ENCODE measurements around the gene CUL1. TPM values are rescaled to one million over a fixed set of nuclear protein-coding genes. Genes with fewer than 3 reads are reported as not detected.

The CUL1 gene
- total RNA-seq, 4 donors from 2014 or later = 80.6 to 83.7 (median 82.8) TPM

DNA sequence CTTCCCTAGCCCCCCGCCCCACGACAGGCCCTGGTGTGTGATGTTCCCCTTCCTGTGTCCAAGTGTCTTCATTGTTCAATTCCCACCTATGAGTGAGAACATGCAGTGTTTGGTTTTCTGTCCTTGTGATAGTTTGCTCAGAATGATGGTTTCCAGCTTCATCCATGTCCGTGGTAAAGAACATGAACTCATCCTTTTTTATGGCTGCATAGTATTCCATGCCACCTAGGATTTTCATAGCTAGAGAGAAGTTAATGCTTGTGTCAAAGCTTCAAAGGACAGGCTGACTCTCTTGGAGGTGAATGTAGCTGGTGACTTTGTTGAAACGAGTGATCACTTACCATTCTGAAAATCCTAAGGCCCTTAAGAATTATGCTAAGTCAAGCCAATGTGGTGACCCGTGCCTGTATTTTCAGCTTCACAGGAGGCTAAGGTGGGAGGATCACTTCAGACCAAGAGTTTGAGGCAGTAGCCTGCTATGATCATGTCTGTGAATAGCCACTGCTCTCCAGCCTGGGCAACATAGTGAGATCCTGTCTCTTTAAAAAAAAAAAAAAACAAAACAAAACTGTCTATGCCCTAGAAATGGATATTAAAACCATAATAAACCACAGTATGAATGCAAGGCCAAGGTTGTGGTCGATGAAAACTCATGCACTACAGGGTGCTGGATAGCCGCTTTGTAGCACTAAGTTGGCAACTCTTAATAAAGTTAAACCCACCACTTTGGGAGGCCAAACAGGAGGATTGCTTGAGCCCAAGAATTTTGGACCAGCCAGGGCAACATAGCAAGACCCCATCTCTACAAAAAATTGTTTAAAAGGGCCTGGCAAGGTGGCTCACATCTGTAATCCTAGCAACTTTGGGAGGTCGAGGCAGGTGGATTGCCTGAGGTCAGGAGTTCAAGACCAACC lies 52.0 kb downstream of the CUL1 start:
- H3K27ac ChIP-seq = no peak overlapping the region
- H3K27me3 ChIP-seq = no peaks in the 10 kb centered on the region
- H3K9me3 ChIP-seq = no peaks in the 10 kb centered on the region
- WGBS, 2 donors (ENCODE audit: low coverage in 1 of 2) = 81 to 98% methylated on average over 4 to 7 of the region's 8 CpGs
- no peak for ATAC-seq
- peaks cover 0 to 10% (median 0%) of the 10 kb centered on the region in 3 donors for H3K4me1 ChIP-seq
- H3K4me3 ChIP-seq = no peak overlapping the region
- H3K36me3 ChIP-seq = peaks cover 0 to 19% of the 10 kb centered on the region in 2 donors
- TF ChIP-seq, protein P1, sequence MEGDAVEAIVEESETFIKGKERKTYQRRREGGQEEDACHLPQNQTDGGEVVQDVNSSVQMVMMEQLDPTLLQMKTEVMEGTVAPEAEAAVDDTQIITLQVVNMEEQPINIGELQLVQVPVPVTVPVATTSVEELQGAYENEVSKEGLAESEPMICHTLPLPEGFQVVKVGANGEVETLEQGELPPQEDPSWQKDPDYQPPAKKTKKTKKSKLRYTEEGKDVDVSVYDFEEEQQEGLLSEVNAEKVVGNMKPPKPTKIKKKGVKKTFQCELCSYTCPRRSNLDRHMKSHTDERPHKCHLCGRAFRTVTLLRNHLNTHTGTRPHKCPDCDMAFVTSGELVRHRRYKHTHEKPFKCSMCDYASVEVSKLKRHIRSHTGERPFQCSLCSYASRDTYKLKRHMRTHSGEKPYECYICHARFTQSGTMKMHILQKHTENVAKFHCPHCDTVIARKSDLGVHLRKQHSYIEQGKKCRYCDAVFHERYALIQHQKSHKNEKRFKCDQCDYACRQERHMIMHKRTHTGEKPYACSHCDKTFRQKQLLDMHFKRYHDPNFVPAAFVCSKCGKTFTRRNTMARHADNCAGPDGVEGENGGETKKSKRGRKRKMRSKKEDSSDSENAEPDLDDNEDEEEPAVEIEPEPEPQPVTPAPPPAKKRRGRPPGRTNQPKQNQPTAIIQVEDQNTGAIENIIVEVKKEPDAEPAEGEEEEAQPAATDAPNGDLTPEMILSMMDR (IDR thresholded peaks at IDR 0.05) = no peak
- TF ChIP-seq POLR2A (IDR thresholded peaks at IDR 0.05) = no peak
- no peak for TF ChIP-seq EP300 (IDR thresholded peaks at IDR 0.05)

DNA sequence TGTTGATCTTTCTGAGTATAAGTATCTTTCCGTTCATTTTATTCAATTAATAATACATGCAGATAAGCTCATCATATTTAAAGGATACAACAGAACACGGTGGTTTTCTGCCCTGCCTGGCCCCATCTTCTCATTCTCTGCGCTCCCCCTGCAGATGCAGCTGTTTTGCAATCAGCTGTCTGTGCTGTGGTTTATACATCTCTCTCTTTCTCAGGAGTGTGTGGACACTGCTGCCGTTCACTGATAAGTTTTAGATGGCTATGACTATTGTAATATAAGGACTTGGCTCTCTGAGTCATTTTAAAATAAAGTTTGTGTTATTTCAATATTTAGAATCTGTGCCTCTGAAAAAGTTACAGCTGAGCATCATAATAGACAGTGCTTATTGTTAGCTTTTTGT lies 54.5 kb downstream of the CUL1 start:
- Histone ChIP-seq H3K4me3 (no peak overlapping the region), H3K27me3 (no peaks in the 10 kb centered on the region), H3K4me1 (peaks cover 0 to 10% (median 0%) of the 10 kb centered on the region in 3 donors), H3K27ac (no peak overlapping the region), H3K9me3 (no peaks in the 10 kb centered on the region), H3K36me3 (peaks cover 0 to 27% of the 10 kb centered on the region in 2 donors)
- TF ChIP-seq EP300 (IDR thresholded peaks at IDR 0.05) (no peak), POLR2A (IDR thresholded peaks at IDR 0.05) (no peak), POLR2AphosphoS5 (IDR thresholded peaks at IDR 0.05) (no peak)
- TF ChIP-seq, protein P1 (IDR thresholded peaks at IDR 0.05) = no peak
- ATAC-seq = no peak
- 62 to 68% methylated on average over 3 to 4 of the region's 4 CpGs for WGBS, 2 donors (ENCODE audit: low coverage in 1 of 2)

DNA sequence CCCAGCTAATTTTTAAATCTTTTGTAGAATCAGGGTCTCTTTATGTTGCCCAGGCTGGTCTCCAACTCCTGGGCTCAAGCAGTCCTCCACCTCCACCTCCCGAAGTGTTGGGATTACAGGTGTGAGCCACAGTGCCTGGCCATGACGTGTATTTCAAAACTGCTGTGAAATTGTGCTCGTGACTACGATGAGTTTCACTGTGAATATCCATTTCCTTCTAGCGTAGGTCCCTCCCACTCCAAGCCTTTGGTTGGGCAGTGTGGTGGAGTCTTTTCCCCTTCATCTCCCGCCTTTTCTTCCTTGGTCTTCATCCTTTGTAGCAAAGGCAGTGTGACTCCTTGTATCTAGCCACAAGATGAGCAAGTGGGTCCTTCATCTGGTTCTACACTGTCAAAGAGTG lies 56.2 kb downstream of the CUL1 start:
- ATAC-seq = no peak
- no peak for TF ChIP-seq EP300 (IDR thresholded peaks at IDR 0.05)
- TF ChIP-seq POLR2AphosphoS5 (IDR thresholded peaks at IDR 0.05) = no peak
- TF ChIP-seq, protein P1 (IDR thresholded peaks at IDR 0.05) = no peak
- no peak for TF ChIP-seq POLR2A (IDR thresholded peaks at IDR 0.05)
- Histone ChIP-seq H3K27ac (no peak overlapping the region), H3K27me3 (no peaks in the 10 kb centered on the region), H3K4me3 (no peak overlapping the region), H3K9me3 (no peaks in the 10 kb centered on the region), H3K36me3 (peaks cover 0 to 31% of the 10 kb centered on the region in 2 donors), H3K4me1 (peaks cover 0 to 10% (median 0%) of the 10 kb centered on the region in 3 donors)
- WGBS, 2 donors (ENCODE audit: low coverage in 1 of 2) = 74 to 100% methylated on average over 2 to 4 of the region's 6 CpGs

DNA sequence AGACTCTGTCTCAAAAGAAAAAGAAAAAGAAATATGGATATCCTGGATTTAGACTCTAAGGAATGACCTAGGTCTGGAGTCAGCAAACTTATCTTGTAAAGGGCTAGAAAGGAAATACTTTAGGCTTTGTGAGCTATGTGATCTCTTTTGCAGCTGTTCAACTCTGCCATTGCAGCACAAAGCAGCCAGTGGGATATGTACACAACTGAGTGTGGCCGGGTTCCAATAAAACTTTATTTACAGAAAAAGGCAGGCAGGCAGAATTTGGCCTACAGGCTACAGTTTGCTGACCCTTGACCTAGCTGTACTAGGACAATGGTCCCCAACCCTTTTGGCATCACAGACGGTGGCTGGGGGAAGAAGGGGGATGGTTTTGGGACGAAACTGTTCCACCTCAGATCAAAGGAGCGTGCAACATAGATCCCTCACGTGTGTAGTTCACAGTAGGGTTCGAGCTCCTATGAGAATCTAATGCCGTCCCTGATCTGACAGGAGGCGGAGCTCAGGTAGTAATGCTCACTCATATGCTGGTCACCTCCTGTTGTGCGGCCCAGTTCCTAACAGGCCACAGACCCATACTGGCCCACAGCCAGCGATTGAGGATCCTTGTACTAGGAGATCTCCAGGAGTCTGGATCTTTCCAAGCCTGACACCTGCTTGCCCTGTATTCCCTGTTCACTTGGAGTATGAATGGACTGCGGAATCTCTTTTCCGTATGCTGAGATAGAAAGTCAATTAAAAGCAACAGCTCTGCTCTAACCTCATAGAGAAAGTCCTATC lies 63.0 kb downstream of the CUL1 start:
- H3K36me3 ChIP-seq = peaks cover 0 to 54% of the 10 kb centered on the region in 2 donors
- peaks cover 0 to 18% (median 0%) of the 10 kb centered on the region in 3 donors for H3K4me1 ChIP-seq
- no peak overlapping the region for H3K4me3 ChIP-seq
- no peak overlapping the region for H3K27ac ChIP-seq
- H3K27me3 ChIP-seq = no peaks in the 10 kb centered on the region
- no peak for ATAC-seq
- no peaks in the 10 kb centered on the region for H3K9me3 ChIP-seq
- WGBS, 2 donors (ENCODE audit: low coverage in 1 of 2) = 71 to 89% methylated on average over 5 to 8 of the region's 12 CpGs
- TF ChIP-seq EP300 (IDR thresholded peaks at IDR 0.05) (no peak), POLR2AphosphoS5 (IDR thresholded peaks at IDR 0.05) (no peak), POLR2A (IDR thresholded peaks at IDR 0.05) (no peak)
- TF ChIP-seq, protein P1 (IDR thresholded peaks at IDR 0.05) = no peak

Data from gastroesophageal sphincter (tissue), 4 donors.